BE2C (cell line): ENCODE measurements around the gene C16orf78. TPM values are rescaled to one million over a fixed set of nuclear protein-coding genes. Genes with fewer than 3 reads are reported as not detected.

ENCODE experiments used
- DNase-seq: peaks from one replicate; pipeline ENCODE4 v3.0.0-alpha.2; 2020
- H3K27me3 ChIP-seq: fragments of 250-450 bp; sonication (Bioruptor Pico); 2 replicates; pipeline ENCODE4 v1.5.1; 2020; ENCODE audit warnings: mild to moderate bottlenecking
- H3K36me3 ChIP-seq: fragments of 250-450 bp; sonication (Bioruptor Pico); 2 replicates; pipeline ENCODE4 v1.5.1; 2020; ENCODE audit warnings: mild to moderate bottlenecking
- H3K4me1 ChIP-seq: fragments of 250-450 bp; sonication (Bioruptor Pico); 2 replicates; pipeline ENCODE4 v1.5.1; 2020
- H3K4me3 ChIP-seq: 2 replicates; pipeline ENCODE4 v1.5.1; 2011; ENCODE audit warnings: low read depth, low read length
- H3K9me3 ChIP-seq: fragments of 250-450 bp; sonication (Bioruptor Pico); 2 replicates; pipeline ENCODE4 v1.5.1; 2020
- CTCF ChIP-seq: IDR thresholded peaks from 2 replicates; pipeline ENCODE4 v1.5.1; 2012; ENCODE audit warnings: mild to moderate bottlenecking, low read depth, low read length
- polyA plus RNA-seq: library from polyadenylated mRNA; unstranded; fragments of >200 nt; gene quantifications from one replicate; pipeline ENCODE4 v1.2.1, GENCODE V29; 2012; ENCODE audit warnings: low read depth, missing spikeins; ENCODE audit not compliant: insufficient read length, insufficient read depth

The C16orf78 gene
- polyA plus RNA-seq, result not detected

- no peak within 1 kb of the TSS for H3K4me3 ChIP-seq
- H3K9me3 ChIP-seq, result no peaks in the 10 kb centered on the region
- H3K4me1 ChIP-seq, result no peaks in the 10 kb centered on the region
- TF ChIP-seq CTCF, result no peak
- DNase-seq, result no peak
- peaks cover 13% of the 10 kb centered on the region for H3K27me3 ChIP-seq
- H3K36me3 ChIP-seq, result no peaks in the 10 kb centered on the region
These were observed at the start of gene C16orf78 for GRCh38 chr16:49373504-49373903. C16orf78 (plus strand) TSS chr16:49373804; CDS start chr16:49373940, 136 bp downstream.

- DNase-seq, result no peak
- H3K4me3 ChIP-seq, result no peak overlapping the region
- H3K4me1 ChIP-seq, result no peaks in the 10 kb centered on the region
- no peaks in the 10 kb centered on the region for H3K36me3 ChIP-seq
- no peaks in the 10 kb centered on the region for H3K27me3 ChIP-seq
- no peak for TF ChIP-seq CTCF
- H3K9me3 ChIP-seq, result no peaks in the 10 kb centered on the region
These were observed 48.9 kb upstream of the C16orf78 start for GRCh38 chr16:49324703-49325102.

- DNase-seq, result no peak
- Histone ChIP-seq H3K9me3 (no peaks in the 10 kb centered on the region), H3K4me1 (no peaks in the 10 kb centered on the region), H3K4me3 (no peak overlapping the region), H3K27me3 (no peaks in the 10 kb centered on the region), H3K36me3 (no peaks in the 10 kb centered on the region)
- no peak for TF ChIP-seq CTCF
These were observed 46.1 kb upstream of the C16orf78 start for GRCh38 chr16:49327466-49327865.

- H3K4me1 ChIP-seq, result no peaks in the 10 kb centered on the region
- H3K27me3 ChIP-seq, result no peaks in the 10 kb centered on the region
- H3K9me3 ChIP-seq, result no peaks in the 10 kb centered on the region
- no peaks in the 10 kb centered on the region for H3K36me3 ChIP-seq
- no peak for DNase-seq
- no peak for TF ChIP-seq CTCF
- no peak overlapping the region for H3K4me3 ChIP-seq
These were observed 45.3 kb upstream of the C16orf78 start for GRCh38 chr16:49328325-49328724.

- no peaks in the 10 kb centered on the region for H3K36me3 ChIP-seq
- no peaks in the 10 kb centered on the region for H3K27me3 ChIP-seq
- no peak for TF ChIP-seq CTCF
- H3K4me3 ChIP-seq, result no peak overlapping the region
- DNase-seq, result no peak
- H3K4me1 ChIP-seq, result no peaks in the 10 kb centered on the region
- H3K9me3 ChIP-seq, result no peaks in the 10 kb centered on the region
These were observed 42.9 kb upstream of the C16orf78 start for GRCh38 chr16:49330562-49331201.

- Histone ChIP-seq H3K9me3 (no peaks in the 10 kb centered on the region), H3K4me3 (no peak overlapping the region), H3K36me3 (no peaks in the 10 kb centered on the region), H3K4me1 (no peaks in the 10 kb centered on the region), H3K27me3 (no peaks in the 10 kb centered on the region)
- TF ChIP-seq CTCF, result no peak
- DNase-seq, result no peak
These were observed 40.9 kb upstream of the C16orf78 start for GRCh38 chr16:49332589-49333258.
